ENCODE data around the gene CSAD.
A peak's percentile ranks its signal among the peaks of the same experiment; 100 is the strongest.

- TF ChIP-seq CTCF (IDR thresholded peaks at IDR 0.05) = peak; percentile 33 to 51 (median 43)
- TF ChIP-seq POLR2A (IDR thresholded peaks at IDR 0.05) = no peak
Observed at GRCh38 chr12:53174881-53175491, 5.7 kb downstream of the CSAD start.

All from right lobe of liver (tissue), 4 donors.